Sigmoid colon (tissue), 4 donors: ENCODE data around the gene GLIS1.
A peak's percentile ranks its signal among the peaks of the same experiment; 100 is the strongest.

Experiments used
- EP300 ChIP-seq, 4 donors: sonication (generic); formaldehyde crosslinking; IDR thresholded peaks; one replicate each; pipeline ENCODE4 v1.6.1; 2017; ENCODE audit warnings: antibody characterized with exemption in 4 of 4
- TF ChIP-seq, protein P1 (sequence below), 4 experiments: fragments of 450-650 bp in 3 of 4; fragments of 200-600 bp in 1 of 4; IDR thresholded peaks; one replicate each; pipeline ENCODE4 v1.5.1; 2016 to 2019; ENCODE audit warnings: antibody characterized with exemption in 4 of 4, mild to moderate bottlenecking in 3 of 4, moderate library complexity in 2 of 4

DNA sequence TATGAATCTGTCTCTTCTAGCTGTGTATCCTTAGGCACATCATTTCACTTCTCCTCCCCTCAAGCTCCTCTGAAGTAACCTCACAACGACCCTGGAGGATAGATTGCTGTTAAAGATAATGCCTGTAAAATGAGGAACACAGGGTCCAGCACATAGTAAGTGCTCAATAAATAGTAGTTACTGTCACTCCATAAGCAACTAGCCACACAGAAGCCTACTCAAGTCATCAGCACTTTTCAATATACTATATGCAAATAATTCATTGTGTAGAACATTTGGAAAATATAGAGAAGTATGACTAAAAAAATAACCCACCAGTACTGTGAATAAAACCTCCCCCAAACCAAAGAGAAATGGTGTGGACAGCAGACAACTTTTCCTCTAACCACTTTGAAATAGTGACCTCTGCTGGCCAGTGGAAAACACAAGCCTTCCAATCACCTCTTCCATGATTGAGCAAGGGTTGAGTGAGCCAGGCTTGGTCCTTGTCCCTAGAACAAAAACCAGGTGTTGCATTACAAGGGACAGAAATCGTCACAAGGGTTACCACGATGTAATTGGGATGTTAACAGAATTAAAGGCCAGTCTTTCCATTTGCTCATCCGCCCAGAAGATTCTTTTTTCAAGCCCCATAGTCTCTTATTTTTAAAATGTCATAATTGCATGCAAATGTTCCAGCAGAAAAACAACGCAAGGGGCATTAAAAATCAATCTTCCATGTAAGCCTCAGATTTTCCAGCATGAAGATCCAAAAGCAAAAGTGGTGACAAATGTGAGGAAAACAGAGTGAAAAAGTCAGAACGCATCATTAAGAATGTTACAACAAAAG, 15.7 kb upstream of the GLIS1 start:
- TF ChIP-seq, protein P1, sequence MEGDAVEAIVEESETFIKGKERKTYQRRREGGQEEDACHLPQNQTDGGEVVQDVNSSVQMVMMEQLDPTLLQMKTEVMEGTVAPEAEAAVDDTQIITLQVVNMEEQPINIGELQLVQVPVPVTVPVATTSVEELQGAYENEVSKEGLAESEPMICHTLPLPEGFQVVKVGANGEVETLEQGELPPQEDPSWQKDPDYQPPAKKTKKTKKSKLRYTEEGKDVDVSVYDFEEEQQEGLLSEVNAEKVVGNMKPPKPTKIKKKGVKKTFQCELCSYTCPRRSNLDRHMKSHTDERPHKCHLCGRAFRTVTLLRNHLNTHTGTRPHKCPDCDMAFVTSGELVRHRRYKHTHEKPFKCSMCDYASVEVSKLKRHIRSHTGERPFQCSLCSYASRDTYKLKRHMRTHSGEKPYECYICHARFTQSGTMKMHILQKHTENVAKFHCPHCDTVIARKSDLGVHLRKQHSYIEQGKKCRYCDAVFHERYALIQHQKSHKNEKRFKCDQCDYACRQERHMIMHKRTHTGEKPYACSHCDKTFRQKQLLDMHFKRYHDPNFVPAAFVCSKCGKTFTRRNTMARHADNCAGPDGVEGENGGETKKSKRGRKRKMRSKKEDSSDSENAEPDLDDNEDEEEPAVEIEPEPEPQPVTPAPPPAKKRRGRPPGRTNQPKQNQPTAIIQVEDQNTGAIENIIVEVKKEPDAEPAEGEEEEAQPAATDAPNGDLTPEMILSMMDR (IDR thresholded peaks at IDR 0.05): peak; percentile 29 to 66 (median 47)
- no peak for TF ChIP-seq EP300 (IDR thresholded peaks at IDR 0.05)
